ENCODE data around the gene CCDC179. TPM values are rescaled to one million over a fixed set of nuclear protein-coding genes. Genes with fewer than 3 reads are reported as not detected.

CCDC179 gene
- polyA plus RNA-seq, 3 donors, result not detected

- H2AFZ ChIP-seq (ENCODE audit: insufficient read depth, low read depth, low read length, poor library complexity, severe bottlenecking), result no peak overlapping the region
- no peak overlapping the region for H3K27ac ChIP-seq (ENCODE audit: low read depth in 1 of 2, low read length in 2 of 2)
- H4K20me1 ChIP-seq (ENCODE audit: insufficient read depth, low read length), result no peaks in the 10 kb centered on the region
- intact Hi-C loops (cut with micrococcal nuclease), result no loop called here
- no peak overlapping the region for H3K4me2 ChIP-seq (replicated peaks; ENCODE audit: extremely low read depth, low read length, poor library complexity, severe bottlenecking)
- Mint-ChIP-seq H3K27me3 (ENCODE audit: low read depth in 3 of 3) (peaks cover 1 to 2% (median 2%) of the 10 kb centered on the region in 3 donors), H3K36me3 (no peaks in the 10 kb centered on the region), H3K27ac (no peak overlapping the region), H3K4me3 (no peak overlapping the region), H3K4me1 (peaks cover 1% of the 10 kb centered on the region), H3K9me3 (no peaks in the 10 kb centered on the region)
- no peak for DNase-seq
- no peaks in the 10 kb centered on the region for H3K36me3 ChIP-seq (replicated peaks in 1 of 2; ENCODE audit: control insufficient read depth in 1 of 2, insufficient read depth in 2 of 2, low read length in 2 of 2)
- WGBS (ENCODE audit: insufficient coverage), result 100% methylated on average over 1 of the region's 4 CpGs
- H3K9me3 ChIP-seq (replicated peaks in 1 of 2; ENCODE audit: control insufficient read depth in 1 of 2, insufficient read depth in 1 of 2, low read length in 2 of 2), result no peaks in the 10 kb centered on the region
- H3K4me1 ChIP-seq (ENCODE audit: control insufficient read depth in 1 of 2, insufficient read depth in 2 of 2, low read length in 2 of 2), result no peaks in the 10 kb centered on the region
- peaks cover 0 to 2% of the 10 kb centered on the region in 2 donors for H3K27me3 ChIP-seq (ENCODE audit: control insufficient read depth in 2 of 2, insufficient read depth in 2 of 2, low read length in 2 of 2)
- H3K9ac ChIP-seq (ENCODE audit: insufficient read depth, low read length, poor library complexity, severe bottlenecking), result no peak overlapping the region
- TF ChIP-seq CTCF (IDR thresholded peaks at IDR 0.05), result no peak
- H3K79me2 ChIP-seq (ENCODE audit: insufficient read depth, low read length), result no peaks in the 10 kb centered on the region
- H3K4me3 ChIP-seq (replicated peaks in 1 of 3; ENCODE audit: low read depth in 2 of 3, low read length in 3 of 3), result no peak overlapping the region
These were observed 57.4 kb downstream of the CCDC179 start for GRCh38 chr11:22802861-22803260.

GRCh38 chr11:22800482-22800881 is 59.8 kb downstream of the CCDC179 start:
- peaks cover 0 to 4% (median 1%) of the 10 kb centered on the region in 3 donors for H3K27me3 Mint-ChIP-seq (ENCODE audit: low read depth in 3 of 3)
- TF ChIP-seq CTCF (IDR thresholded peaks at IDR 0.05), result no peak
- peaks cover 0 to 2% of the 10 kb centered on the region in 2 donors for H3K27me3 ChIP-seq (ENCODE audit: control insufficient read depth in 2 of 2, insufficient read depth in 2 of 2, low read length in 2 of 2)
- H3K4me3 ChIP-seq (replicated peaks in 1 of 3; ENCODE audit: low read depth in 2 of 3, low read length in 3 of 3), result no peak overlapping the region
- no peaks in the 10 kb centered on the region for H3K4me1 ChIP-seq (ENCODE audit: control insufficient read depth in 1 of 2, insufficient read depth in 2 of 2, low read length in 2 of 2)
- H3K4me2 ChIP-seq (replicated peaks; ENCODE audit: extremely low read depth, low read length, poor library complexity, severe bottlenecking), result no peak overlapping the region
- H3K79me2 ChIP-seq (ENCODE audit: insufficient read depth, low read length), result no peaks in the 10 kb centered on the region
- no peaks in the 10 kb centered on the region for H3K36me3 Mint-ChIP-seq
- H3K9me3 ChIP-seq (replicated peaks in 1 of 2; ENCODE audit: control insufficient read depth in 1 of 2, insufficient read depth in 1 of 2, low read length in 2 of 2), result no peaks in the 10 kb centered on the region
- intact Hi-C loops (cut with micrococcal nuclease), result no loop called here
- H3K9ac ChIP-seq (ENCODE audit: insufficient read depth, low read length, poor library complexity, severe bottlenecking), result no peak overlapping the region
- H3K27ac Mint-ChIP-seq, result no peak overlapping the region
- no peak overlapping the region for H3K4me3 Mint-ChIP-seq
- no peaks in the 10 kb centered on the region for H3K4me1 Mint-ChIP-seq
- no peaks in the 10 kb centered on the region for H3K36me3 ChIP-seq (replicated peaks in 1 of 2; ENCODE audit: control insufficient read depth in 1 of 2, insufficient read depth in 2 of 2, low read length in 2 of 2)
- DNase-seq, result no peak
- no peak overlapping the region for H2AFZ ChIP-seq (ENCODE audit: insufficient read depth, low read depth, low read length, poor library complexity, severe bottlenecking)
- H3K9me3 Mint-ChIP-seq, result no peaks in the 10 kb centered on the region
- no peaks in the 10 kb centered on the region for H4K20me1 ChIP-seq (ENCODE audit: insufficient read depth, low read length)
- WGBS (ENCODE audit: insufficient coverage), result 100% methylated on average over 1 of the region's 5 CpGs
- no peak overlapping the region for H3K27ac ChIP-seq (ENCODE audit: low read depth in 1 of 2, low read length in 2 of 2)
